Transverse colon (tissue), 3 donors: ENCODE data around the gene SCGB1A1.

Experiments
- POLR2A ChIP-seq: fragments of 450-650 bp; IDR thresholded peaks from one replicate; pipeline ENCODE4 v1.6.1; 2016; ENCODE audit warnings: antibody characterized with exemption, mild to moderate bottlenecking, moderate library complexity
- TF ChIP-seq, protein P1 (sequence below), 5 experiments: fragments of 200-600 bp in 3 of 5; fragments of 450-650 bp in 2 of 5; sonication (generic) in 3 of 5; IDR thresholded peaks; 1 replicate in 2 of 5; 2 replicates in 3 of 5; pipeline ENCODE4 v1.5.1; 2016 to 2017; ENCODE audit warnings: antibody characterized with exemption in 5 of 5, inconsistent platforms in 3 of 5, mild to moderate bottlenecking in 2 of 5, moderate library complexity in 1 of 5

- TF ChIP-seq, protein P1, sequence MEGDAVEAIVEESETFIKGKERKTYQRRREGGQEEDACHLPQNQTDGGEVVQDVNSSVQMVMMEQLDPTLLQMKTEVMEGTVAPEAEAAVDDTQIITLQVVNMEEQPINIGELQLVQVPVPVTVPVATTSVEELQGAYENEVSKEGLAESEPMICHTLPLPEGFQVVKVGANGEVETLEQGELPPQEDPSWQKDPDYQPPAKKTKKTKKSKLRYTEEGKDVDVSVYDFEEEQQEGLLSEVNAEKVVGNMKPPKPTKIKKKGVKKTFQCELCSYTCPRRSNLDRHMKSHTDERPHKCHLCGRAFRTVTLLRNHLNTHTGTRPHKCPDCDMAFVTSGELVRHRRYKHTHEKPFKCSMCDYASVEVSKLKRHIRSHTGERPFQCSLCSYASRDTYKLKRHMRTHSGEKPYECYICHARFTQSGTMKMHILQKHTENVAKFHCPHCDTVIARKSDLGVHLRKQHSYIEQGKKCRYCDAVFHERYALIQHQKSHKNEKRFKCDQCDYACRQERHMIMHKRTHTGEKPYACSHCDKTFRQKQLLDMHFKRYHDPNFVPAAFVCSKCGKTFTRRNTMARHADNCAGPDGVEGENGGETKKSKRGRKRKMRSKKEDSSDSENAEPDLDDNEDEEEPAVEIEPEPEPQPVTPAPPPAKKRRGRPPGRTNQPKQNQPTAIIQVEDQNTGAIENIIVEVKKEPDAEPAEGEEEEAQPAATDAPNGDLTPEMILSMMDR (IDR thresholded peaks at IDR 0.05), result no peak
- no peak for TF ChIP-seq POLR2A
These were observed 2.0 kb downstream of the SCGB1A1 start for GRCh38 chr11:62420882-62421281.
